ENCODE results near the gene NFASC.
A peak's percentile ranks its signal among the peaks of the same experiment; 100 is the strongest.

The NFASC gene

GRCh38 chr1:205068457-205069040, 197.9 kb downstream of the NFASC start:
- no peak for DNase-seq

DNA sequence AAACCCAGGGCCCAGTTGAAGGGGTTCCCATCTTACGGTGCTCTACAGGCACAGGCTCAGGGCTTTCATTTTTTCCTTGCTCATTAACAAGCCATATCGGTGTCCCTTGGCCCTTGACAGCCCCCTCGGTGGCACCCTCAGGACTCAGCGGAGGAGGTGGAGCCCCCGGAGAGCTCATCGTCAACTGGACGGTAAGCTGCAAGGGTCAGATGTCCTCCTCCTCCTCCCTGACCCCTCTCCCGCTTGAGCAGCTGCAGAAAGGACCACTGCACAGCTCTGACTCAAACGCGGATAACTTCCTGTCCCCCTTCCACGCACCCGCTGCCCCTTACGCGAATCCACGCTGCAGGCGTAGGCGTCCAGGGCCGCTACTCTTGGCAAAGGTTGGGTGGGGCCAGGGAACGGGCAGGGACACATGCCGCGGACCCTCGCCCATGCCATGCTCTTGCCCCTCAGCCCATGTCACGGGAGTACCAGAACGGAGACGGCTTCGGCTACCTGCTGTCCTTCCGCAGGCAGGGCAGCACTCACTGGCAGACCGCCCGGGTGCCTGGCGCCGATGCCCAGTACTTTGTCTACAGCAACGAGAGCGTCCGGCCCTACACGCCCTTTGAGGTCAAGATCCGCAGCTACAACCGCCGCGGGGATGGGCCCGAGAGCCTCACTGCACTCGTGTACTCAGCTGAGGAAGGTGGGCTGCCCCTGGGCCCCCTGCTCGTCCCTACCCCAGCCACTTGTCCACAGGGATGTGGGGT, 198.9 kb downstream of the NFASC start:
- DNase-seq = peak; percentile 68

DNA sequence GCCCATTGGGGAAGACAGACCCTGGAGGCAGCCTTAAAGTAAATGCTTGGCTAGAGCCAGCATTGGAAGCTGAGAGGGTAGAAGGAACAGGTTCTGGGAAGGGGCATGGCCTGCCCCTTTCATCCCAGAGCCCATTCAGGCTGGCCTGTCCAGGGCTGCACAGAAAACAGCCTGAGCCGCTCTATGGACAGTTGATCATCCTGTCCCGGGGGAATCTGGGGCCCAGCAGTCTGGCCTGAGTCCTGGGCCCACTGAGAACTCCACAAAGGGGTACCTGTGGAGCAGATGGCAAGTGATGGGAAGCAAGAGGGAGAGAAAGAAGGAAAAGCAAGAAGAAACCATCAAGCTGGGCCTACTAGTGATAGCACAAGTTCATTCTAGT, 200.4 kb downstream of the NFASC start:
- DNase-seq = no peak

- no peak for DNase-seq
These were observed 201.1 kb downstream of the NFASC start for GRCh38 chr1:205071801-205072200.

DNA sequence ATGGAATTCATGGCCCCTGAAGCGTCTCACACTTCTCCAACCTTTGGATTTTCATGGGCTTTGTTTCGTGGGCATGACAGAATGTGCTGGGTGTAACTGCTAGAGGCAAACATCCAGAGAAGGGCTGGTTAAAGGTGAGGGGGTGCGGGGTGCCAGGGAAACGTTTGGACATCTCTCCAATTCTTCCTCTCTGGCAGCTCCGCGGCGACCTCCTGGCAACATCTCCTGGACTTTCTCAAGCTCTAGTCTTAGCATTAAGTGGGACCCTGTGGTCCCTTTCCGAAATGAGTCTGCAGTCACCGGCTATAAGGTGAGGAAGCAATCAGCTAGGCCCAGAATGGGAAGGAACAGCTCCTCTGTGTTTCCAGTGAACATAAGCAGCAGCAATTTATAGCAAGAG, 201.6 kb downstream of the NFASC start:
- no peak for DNase-seq
